HUES64 (cell line): ENCODE measurements around the gene JAKMIP3.

ENCODE experiments used
- H3K27ac ChIP-seq: 2 replicates; pipeline ENCODE4 v1.7.0; 2013; ENCODE audit warnings: low read depth, low read length, inconsistent platforms
- H3K27me3 ChIP-seq: 2 replicates; pipeline ENCODE4 v1.6.1; 2013; ENCODE audit warnings: mild to moderate bottlenecking, low read length; ENCODE audit not compliant: insufficient read depth
- H3K36me3 ChIP-seq: 2 replicates; pipeline ENCODE4 v1.6.1; 2013; ENCODE audit warnings: mild to moderate bottlenecking, low read length; ENCODE audit not compliant: insufficient read depth
- H3K4me1 ChIP-seq: 2 replicates; pipeline ENCODE4 v1.6.1; 2013; ENCODE audit warnings: mild to moderate bottlenecking, low read length, moderate library complexity; ENCODE audit not compliant: insufficient read depth
- H3K4me3 ChIP-seq: 2 replicates; pipeline ENCODE4 v1.5.1; 2013; ENCODE audit warnings: mild to moderate bottlenecking, low read length, moderate library complexity
- H3K9ac ChIP-seq: 2 replicates; pipeline ENCODE4 v1.6.1; 2013; ENCODE audit warnings: mild to moderate bottlenecking, low read depth, low read length
- H3K9me3 ChIP-seq: 2 replicates; pipeline ENCODE4 v1.6.1; 2013; ENCODE audit warnings: low read depth, low read length; ENCODE audit not compliant: insufficient read depth
- WGBS: fragments of 150-250, 120-280 bp; methylation state at CpG from one replicate; pipeline ENCODE4 v1.1.7; 2013; ENCODE audit warnings: missing lambda C conversion rate; 5-methylcytosine and 5-hydroxymethylcytosine counted together

JAKMIP3 gene

DNA sequence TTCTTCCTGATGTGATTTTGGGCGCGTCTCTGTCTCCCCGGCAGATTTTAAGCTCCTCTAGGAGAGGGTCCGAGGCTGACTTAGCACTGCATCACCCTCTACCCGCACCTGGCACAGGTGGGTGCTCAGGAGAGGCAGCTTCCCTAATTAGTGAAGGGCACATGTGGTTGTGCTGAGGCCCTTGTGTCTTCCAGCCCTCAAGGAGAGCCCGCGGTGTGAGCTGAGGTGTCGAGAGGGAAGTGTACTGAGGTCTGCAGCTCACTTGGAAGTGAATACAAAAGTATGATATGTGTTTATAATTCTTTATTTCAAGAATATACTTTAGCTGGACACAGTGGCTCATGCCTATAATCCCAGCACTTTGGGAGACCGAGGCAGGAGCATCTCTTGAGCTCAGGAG is 20.4 kb upstream of the JAKMIP3 start:
- 94% methylated on average over 8 of the region's 9 CpGs for WGBS
- Histone ChIP-seq H3K9ac (no peak overlapping the region), H3K27me3 (no peaks in the 10 kb centered on the region), H3K9me3 (no peaks in the 10 kb centered on the region), H3K4me1 (peaks cover 8% of the 10 kb centered on the region), H3K4me3 (no peak overlapping the region), H3K27ac (no peak overlapping the region), H3K36me3 (no peaks in the 10 kb centered on the region)

DNA sequence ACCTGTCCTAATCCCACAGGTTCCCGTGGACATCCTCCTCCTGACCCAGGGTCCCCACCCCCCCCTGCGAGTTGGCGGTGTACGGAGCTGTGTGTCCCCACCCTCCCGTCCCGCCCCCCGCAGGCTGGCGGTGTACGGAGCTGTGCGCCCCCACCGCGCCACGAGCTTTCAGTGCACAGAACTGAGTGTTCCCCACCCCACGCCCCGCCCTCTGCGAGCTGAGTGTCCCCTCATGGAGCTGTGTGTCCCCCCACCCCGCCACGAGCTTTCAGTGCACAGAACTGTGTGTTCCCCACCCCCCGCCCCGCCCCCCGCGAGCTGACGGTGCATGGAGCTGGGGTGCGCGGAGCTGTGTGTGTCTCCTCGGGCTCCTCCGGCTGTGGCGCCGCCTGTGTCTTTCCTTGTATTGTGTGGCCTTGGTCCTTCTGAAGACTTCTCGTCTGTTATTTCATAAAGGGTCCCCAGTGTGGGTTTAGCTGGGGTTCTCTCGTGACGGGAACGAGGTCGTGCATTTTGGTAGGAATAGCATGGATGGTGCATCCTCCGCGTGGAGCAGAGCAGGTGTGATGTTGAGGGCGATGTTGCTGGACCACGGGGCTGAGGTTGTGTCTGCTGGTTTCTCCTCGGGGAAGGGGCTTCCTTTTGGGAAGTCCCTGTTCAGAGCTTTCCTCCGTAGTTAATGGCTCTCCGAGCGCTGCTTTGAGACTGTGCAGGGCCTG is 18.0 kb upstream of the JAKMIP3 start:
- Histone ChIP-seq H3K4me3 (no peak overlapping the region), H3K4me1 (peaks cover 8% of the 10 kb centered on the region), H3K9ac (no peak overlapping the region), H3K9me3 (peaks cover 16% of the 10 kb centered on the region), H3K27ac (no peak overlapping the region), H3K27me3 (no peaks in the 10 kb centered on the region), H3K36me3 (no peaks in the 10 kb centered on the region)
- 92% methylated on average over 42 of the region's 42 CpGs for WGBS

DNA sequence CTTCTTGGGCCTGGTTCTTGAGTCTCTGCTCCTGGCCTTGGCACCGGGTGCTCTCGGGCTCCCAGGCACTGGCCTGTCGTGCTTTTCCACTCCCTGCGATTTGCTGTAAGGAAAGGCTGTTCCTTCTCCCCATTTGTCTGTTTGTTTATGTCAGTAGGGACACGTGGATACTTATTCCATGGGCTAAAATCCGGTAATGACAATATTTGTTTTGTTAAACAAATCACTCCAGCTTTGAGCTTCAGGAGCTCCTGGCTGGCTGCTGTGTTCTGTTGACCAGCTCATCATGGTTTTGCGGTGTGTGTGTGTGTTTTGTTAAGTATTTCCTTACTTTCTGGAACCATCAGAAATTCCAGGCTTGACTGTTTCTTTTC is 17.5 kb upstream of the JAKMIP3 start:
- H3K4me1 ChIP-seq = peaks cover 8% of the 10 kb centered on the region
- H3K36me3 ChIP-seq = no peaks in the 10 kb centered on the region
- no peaks in the 10 kb centered on the region for H3K27me3 ChIP-seq
- H3K4me3 ChIP-seq = no peak overlapping the region
- H3K27ac ChIP-seq = no peak overlapping the region
- peaks cover 21% of the 10 kb centered on the region for H3K9me3 ChIP-seq
- no peak overlapping the region for H3K9ac ChIP-seq
- WGBS = 75% methylated on average over 7 of the region's 7 CpGs

DNA sequence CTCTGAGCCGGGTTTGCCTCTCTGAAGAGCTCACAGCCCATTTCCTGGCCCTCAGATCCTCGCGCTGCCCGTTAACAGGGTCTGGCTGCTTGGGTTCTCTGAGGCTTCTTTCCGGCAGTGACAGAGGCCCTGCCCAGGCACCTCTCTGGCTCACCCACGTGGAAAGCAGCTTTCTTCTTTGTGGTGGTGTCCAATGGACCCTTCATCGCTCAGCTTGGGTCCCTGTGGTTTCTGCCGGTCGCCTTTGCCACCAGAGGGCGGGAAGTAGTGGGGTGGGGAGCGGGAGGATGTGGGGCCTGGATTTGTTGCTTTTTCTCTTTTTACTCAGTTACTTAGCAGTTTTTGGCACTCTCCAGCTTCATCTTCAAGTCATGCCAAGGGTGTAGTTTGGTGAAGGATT is 15.6 kb upstream of the JAKMIP3 start:
- no peaks in the 10 kb centered on the region for H3K36me3 ChIP-seq
- H3K9ac ChIP-seq = no peak overlapping the region
- peaks cover 24% of the 10 kb centered on the region for H3K9me3 ChIP-seq
- H3K27me3 ChIP-seq = no peaks in the 10 kb centered on the region
- 80% methylated on average over 10 of the region's 11 CpGs for WGBS
- no peak overlapping the region for H3K4me3 ChIP-seq
- no peaks in the 10 kb centered on the region for H3K4me1 ChIP-seq
- no peak overlapping the region for H3K27ac ChIP-seq

DNA sequence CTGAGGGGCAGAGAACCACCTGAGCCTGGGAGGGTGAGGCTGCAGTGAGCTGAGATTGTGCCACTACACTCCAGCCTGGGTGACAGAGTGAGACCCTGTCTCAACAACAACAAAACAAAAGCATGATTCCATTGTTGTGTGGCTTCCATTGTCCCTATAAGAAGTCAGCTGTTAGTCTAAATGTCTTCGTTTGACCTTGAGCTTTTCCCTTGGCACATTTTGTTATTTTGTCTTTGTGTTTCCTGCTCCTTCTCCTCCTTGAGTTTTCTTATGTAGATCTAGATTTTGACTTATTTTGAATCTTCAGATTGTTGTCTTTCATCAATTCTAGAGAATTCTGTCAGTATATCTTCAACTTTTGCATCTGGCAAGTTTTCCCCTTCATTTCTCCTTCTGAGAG is 13.6 kb upstream of the JAKMIP3 start:
- Histone ChIP-seq H3K9me3 (peaks cover 24% of the 10 kb centered on the region), H3K27me3 (no peaks in the 10 kb centered on the region), H3K4me1 (no peaks in the 10 kb centered on the region), H3K27ac (no peak overlapping the region), H3K9ac (no peak overlapping the region), H3K36me3 (no peaks in the 10 kb centered on the region), H3K4me3 (no peak overlapping the region)
- WGBS = 82% methylated on average over 1 of the region's 1 CpG

DNA sequence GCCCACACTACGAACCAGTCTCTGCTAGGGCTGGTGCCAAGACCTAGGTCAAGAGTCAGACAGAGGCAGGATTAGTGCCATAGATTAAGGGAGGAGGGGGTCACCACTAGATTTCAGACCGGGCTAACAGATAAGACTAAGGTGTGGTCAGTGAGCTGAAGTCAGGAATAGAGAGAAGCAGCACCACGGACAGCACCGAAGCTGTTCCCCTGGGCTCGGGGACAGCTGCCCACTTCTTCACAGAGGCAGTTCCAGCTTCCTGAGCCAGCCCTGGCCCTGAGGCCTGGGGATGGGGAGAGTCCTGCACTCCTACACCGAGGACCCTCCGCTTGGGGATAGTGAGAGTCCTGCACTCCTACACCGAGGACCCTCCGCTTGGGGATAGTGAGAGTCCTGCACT is 11.2 kb upstream of the JAKMIP3 start:
- H3K27me3 ChIP-seq = no peaks in the 10 kb centered on the region
- no peaks in the 10 kb centered on the region for H3K36me3 ChIP-seq
- no peak overlapping the region for H3K9ac ChIP-seq
- no peak overlapping the region for H3K27ac ChIP-seq
- H3K4me3 ChIP-seq = no peak overlapping the region
- 58% methylated on average over 9 of the region's 9 CpGs for WGBS
- H3K4me1 ChIP-seq = no peaks in the 10 kb centered on the region
- peaks cover 24% of the 10 kb centered on the region for H3K9me3 ChIP-seq

DNA sequence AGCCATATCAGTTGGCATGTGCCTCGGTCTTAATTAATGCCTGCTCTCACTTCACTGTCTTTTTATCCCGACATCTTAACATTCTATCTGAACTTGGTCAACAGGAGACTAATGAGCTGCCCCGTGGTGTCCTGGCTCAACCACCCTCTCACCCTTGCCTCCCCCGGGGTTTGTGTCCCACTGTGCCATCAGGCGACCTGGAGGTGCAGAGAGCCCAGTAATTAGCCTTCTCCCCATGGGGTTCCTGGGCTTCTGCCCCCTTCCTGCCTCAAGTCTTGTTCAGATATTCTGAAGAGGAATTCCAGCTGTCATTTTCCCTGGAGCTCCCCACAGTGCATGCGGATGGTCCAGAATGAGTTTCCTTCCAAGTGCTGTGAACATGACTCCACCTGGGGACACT is 10.1 kb upstream of the JAKMIP3 start:
- Histone ChIP-seq H3K4me1 (no peaks in the 10 kb centered on the region), H3K27me3 (no peaks in the 10 kb centered on the region), H3K9ac (no peak overlapping the region), H3K36me3 (no peaks in the 10 kb centered on the region), H3K27ac (no peak overlapping the region), H3K9me3 (peaks cover 24% of the 10 kb centered on the region), H3K4me3 (no peak overlapping the region)
- WGBS = 79% methylated on average over 6 of the region's 6 CpGs

DNA sequence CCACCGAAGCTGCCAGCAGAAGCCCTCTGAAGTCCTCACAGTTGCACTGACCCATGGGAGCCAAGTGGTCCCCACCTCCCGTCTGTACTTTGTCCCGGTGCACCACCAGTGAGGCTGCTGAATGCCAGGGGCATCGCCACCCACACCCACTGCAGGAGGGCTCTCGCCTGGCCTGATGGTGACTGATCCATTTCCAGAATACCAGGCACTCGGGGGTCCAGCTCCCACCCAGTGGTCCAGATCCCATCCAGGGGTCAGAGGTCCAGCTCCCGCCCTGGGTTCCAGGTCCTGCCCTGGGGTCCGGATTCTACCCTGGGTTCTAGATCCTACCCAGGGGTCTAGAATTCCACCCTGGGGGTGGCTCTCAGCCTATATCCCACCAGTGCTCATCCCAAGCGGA is 9.1 kb upstream of the JAKMIP3 start:
- 96% methylated on average over 9 of the region's 9 CpGs for WGBS

DNA sequence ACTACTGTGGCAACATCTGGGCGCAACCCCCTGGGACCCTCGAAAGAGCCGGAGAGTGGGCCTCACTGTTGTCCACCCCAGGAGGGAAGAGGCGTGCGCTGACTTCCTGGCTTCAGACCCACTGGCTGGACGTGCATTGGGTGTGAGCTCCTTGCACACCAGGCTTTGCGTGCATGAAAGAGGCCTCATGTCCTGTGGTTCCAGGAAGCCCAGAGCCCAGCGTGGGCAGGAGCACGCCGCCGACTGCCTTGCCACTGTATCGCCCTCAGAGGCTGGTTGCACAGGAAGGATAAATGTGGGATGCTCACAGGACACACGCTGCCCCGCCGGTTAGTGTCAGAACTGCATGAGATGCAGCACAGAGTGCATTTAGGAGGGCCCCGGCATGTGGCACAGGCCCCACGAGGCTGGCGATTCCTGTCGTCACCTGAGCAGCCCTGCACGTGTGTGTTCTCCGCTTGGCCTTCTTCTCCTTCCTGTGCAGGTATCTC is 8.5 kb upstream of the JAKMIP3 start:
- peaks cover 13% of the 10 kb centered on the region for H3K9me3 ChIP-seq
- H3K36me3 ChIP-seq = no peaks in the 10 kb centered on the region
- 91% methylated on average over 21 of the region's 21 CpGs for WGBS
- H3K27ac ChIP-seq = no peak overlapping the region
- no peak overlapping the region for H3K4me3 ChIP-seq
- no peaks in the 10 kb centered on the region for H3K27me3 ChIP-seq
- no peak overlapping the region for H3K9ac ChIP-seq
- H3K4me1 ChIP-seq = no peaks in the 10 kb centered on the region

More for the DNA sequence above, 9.1 kb upstream of the JAKMIP3 start:
- Histone ChIP-seq H3K27me3 (no peaks in the 10 kb centered on the region), H3K27ac (no peak overlapping the region), H3K9me3 (peaks cover 18% of the 10 kb centered on the region), H3K4me1 (no peaks in the 10 kb centered on the region), H3K4me3 (no peak overlapping the region), H3K36me3 (no peaks in the 10 kb centered on the region), H3K9ac (no peak overlapping the region)

DNA sequence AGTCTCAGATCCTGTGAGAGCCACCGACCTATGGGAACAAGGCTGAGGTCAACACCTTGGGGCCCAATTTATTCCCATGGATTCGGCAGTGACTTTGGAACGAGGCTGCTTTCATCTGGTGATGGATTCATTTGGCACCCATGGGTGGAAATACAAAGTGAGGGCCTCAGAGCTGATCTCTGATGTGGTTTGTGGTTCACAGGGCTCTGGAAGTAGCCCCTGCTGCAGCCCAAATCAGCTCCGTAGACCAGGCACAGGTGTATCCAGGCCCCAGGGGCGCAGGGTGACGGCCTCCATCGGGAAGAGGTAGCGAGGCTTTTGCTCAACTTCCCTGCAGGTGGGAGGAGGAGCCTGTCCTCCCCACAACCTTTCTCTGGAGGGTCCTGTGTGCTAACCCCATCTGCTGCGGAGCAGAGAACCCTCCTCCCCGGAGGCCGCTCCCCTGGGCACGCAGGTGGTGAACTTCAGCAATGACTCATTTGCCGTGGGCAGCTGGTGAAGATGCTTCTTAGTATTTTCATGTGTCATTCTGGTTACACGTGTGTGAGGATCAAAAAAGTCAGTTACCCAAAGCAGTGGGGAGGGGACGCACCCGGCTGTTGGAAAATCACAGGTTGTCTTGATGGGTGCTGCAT is 7.5 kb upstream of the JAKMIP3 start:
- Histone ChIP-seq H3K9ac (no peak overlapping the region), H3K36me3 (no peaks in the 10 kb centered on the region), H3K9me3 (peaks cover 3% of the 10 kb centered on the region; the same call in 1 of the 2 replicates), H3K27ac (no peak overlapping the region), H3K4me3 (no peak overlapping the region), H3K4me1 (no peaks in the 10 kb centered on the region), H3K27me3 (no peaks in the 10 kb centered on the region)
- 90% methylated on average over 16 of the region's 16 CpGs for WGBS

DNA sequence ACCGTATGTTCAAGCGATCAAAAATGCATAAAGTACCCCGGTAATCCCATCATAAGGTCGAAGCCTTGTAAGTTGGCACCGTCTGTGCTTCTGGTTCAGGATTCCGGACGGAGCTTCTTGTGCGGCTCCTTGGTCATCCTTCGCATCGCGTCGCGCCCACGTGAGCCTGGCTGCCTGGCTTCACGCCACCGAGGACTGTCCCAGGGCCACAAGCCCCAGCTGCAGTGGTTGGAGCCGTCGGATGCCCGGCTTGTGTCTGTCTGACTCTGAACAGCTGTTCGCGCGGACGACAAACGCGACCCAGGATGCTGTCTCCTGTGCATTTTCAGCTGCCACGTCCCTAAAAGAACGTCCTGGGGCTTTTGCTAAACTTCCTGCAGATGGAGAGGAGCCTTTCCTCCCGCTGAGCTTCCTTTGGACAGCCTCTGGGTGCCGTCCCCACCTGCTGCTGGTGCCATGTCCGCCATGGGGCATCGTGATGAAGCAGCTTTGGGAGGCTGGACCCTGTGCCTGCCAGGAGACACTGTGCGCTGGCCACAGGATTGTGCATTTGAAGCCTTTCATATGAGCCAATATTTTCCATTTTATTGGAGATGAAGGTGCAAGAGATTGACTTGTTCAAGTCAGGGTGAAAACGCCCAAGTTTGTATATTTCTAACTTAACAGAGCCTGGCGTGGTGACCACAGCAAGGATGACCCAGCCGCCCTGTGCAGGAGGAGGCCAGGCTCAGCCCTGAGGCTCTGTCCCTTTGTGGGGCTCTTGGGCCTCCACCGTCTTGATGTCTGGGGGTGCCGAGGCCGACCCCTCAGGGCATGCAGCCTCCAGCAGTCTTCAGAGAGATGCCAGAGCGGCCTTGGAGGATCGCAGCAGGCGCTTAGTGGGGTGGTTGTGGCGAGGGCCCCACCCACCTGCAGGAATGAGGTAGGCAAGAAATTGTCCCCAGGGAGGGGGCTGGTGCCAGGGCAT is 6.7 kb upstream of the JAKMIP3 start:
- WGBS = 93% methylated on average over 42 of the region's 42 CpGs
- no peak overlapping the region for H3K27ac ChIP-seq
- no peaks in the 10 kb centered on the region for H3K27me3 ChIP-seq
- H3K9me3 ChIP-seq = no peaks in the 10 kb centered on the region
- H3K4me3 ChIP-seq = no peak overlapping the region
- H3K4me1 ChIP-seq = no peaks in the 10 kb centered on the region
- no peaks in the 10 kb centered on the region for H3K36me3 ChIP-seq
- no peak overlapping the region for H3K9ac ChIP-seq
